Fibroblast of skin of right biceps (primary cell): ENCODE measurements around the gene DYSF.

ENCODE experiments used
- DNase-seq: peaks from one replicate; pipeline ENCODE4 v3.0.0-alpha.2; 2013

The DYSF gene

GRCh38 chr2:71681626-71682025, 228.3 kb downstream of the DYSF start:
- DNase-seq, result no peak

DNA sequence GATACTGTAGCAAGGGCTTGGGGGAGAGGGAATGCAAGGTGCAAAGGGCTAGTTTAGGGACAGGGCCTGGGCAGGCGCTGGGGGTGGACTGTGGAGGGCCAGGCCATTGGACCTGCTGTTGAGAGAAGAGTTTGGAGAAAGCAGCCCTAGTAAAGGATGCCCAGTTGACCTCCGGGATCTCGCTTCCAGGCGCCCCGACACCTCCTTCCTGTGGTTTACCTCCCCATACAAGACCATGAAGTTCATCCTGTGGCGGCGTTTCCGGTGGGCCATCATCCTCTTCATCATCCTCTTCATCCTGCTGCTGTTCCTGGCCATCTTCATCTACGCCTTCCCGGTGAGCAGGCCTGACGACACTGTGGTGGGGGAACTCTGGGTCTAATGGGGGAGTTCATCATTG, 229.0 kb downstream of the DYSF start:
- no peak for DNase-seq

GRCh38 chr2:71683070-71683469, 229.7 kb downstream of the DYSF start:
- DNase-seq, result no peak

GRCh38 chr2:71683666-71684065, 230.3 kb downstream of the DYSF start:
- DNase-seq, result no peak

DNA sequence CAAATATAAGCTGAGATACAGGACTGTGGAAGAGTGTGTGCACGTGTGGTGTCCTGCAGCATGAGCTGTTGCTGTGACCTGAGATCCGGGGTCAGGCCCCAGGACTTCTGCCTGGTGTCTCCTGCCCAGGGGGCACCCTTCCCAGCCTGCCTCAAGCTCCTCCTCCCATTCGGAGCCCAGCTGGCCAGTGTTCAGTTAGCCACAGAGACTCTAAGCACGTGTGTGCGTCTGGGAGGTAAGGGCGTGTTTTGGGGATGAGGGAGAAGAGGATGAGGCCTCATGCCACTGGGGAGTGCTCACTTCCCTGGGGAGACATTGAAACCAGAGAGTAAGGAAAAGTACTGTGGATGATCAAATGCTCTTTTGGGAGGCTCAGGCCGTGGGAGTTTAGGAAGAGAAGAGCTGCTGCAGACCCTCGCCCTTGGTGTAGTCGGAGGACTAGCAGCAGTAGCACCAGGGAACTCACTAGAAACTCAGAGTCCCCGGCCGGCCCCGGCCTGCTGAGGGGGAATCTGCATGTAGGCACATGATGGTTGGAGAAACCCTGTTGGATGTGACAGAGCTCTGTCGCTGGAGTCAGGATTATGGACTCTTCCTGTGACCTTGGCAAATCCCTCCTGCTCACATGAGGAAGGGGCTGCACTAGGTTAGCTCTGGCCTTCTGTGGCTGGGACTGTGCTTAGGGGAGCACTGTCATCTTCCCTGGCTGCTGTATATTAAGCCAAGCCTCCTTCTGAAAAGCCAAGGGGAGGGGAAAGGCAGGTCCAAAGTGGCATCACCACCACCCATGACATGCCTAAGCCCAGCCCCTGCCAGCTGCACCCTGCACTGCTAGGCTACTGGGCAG, 231.1 kb downstream of the DYSF start:
- no peak for DNase-seq

DNA sequence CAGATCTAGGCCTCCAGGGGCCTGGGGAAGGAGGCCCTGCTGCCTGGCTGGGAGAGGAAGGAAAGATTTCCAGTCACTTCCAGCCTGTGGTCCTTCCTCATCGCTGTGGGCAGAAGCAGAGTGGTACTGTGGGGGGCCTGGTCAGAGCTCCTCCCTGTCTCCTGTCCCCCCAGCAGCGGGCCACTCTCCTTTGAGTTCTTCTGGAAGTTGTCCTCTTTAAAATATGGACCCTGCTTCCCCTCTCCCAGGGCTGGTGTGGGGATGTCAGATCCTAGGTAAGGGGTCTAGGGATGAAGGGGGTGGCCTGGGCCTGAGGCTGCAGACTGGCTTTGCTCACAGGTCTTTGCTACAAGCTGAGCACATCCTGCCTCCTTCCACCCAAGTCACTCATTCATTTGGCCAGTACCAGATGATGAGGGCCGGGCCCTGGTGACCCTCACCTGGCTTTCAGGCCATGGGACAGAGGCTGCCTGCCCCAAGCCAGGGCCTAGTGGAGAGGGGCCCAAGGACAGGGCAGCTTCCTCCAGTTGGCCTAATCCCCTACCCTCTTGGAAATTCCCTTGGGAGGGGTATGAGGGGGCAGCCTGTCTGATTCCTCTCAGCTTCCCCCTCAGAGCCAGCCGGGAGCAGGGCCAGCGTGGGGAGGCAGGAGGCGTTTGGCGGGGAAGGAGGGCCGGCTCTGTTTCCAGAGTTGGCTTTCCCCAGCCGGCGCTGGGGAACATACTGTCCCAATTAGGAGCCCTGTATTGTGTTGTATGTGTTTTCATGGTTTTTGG, 231.9 kb downstream of the DYSF start:
- DNase-seq, result no peak

- no peak for DNase-seq
Observed at GRCh38 chr2:71685941-71686611, 232.7 kb downstream of the DYSF start.

DNA sequence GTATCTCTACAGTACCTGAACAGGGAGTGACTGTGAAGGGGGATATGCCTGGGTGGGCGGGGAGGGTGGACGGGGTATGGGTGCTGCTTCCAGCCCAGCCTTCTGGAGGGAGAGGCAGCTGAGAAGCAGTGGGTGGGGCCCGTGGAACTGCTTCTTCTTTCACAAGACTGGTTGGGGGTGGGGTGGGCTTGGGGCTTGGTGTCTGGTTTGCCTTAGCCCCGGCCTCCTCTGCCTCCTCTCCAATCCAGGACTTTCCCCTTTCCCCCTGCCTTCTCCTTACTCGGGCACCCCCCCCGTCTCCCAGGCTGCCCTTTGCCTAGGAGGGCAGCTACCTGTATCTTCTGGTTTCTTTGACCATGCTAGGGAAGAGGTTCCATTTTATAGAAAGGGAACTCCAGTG, 233.4 kb downstream of the DYSF start:
- DNase-seq, result no peak

DNA sequence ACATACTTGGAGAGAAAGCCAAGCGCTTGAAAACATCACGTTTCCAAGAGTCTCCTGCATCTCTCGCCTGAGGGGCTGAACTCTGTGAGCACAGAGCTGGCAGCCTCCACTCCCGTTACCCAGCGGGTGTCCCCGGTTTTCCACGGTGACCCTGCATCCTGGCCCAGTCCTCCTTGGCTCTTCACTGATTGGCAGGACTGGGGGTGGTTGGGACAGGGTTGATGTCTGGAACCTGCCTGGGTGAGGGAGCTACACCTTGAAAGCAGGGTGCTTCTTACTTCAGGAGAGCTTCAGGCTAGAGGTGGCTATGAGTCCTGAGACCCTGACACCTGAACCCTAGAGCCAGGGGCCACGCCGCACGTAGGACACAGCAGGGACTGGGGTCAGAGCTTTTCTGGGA, 234.1 kb downstream of the DYSF start:
- no peak for DNase-seq

- DNase-seq, result no peak
Observed at GRCh38 chr2:71688530-71688929, 235.2 kb downstream of the DYSF start.

GRCh38 chr2:71689393-71689792, 236.0 kb downstream of the DYSF start:
- DNase-seq, result no peak

GRCh38 chr2:71689968-71690834, 236.8 kb downstream of the DYSF start:
- DNase-seq, result no peak

DNA sequence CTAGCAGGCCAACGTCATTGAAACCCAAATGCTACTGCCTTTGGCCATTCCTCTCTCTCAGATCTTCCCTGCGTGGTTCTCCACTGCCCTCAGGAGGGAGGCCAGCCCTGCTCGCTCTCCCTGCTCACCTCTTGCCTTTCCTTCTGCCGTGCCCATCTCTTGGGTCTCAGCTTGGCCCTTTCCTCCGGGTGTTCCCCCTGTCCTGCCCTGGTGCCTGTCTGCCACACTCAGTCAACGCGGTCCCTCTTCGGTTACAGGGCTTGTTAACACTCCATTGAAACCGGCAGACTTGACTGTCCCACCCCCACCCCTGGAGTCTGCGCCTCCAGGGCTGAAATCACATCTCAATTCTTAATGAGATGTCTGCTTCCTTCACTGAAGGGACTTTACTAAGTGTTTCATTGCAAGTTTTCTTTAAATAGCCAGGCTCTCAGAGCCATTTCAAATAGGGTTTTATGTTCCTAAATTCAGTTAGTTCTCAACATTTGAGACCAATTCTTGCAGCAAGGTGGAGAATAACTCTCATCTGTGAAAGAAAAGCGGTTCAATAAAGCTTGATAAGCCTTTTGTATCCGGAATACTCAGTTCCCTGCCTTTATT, 237.6 kb downstream of the DYSF start:
- no peak for DNase-seq

DNA sequence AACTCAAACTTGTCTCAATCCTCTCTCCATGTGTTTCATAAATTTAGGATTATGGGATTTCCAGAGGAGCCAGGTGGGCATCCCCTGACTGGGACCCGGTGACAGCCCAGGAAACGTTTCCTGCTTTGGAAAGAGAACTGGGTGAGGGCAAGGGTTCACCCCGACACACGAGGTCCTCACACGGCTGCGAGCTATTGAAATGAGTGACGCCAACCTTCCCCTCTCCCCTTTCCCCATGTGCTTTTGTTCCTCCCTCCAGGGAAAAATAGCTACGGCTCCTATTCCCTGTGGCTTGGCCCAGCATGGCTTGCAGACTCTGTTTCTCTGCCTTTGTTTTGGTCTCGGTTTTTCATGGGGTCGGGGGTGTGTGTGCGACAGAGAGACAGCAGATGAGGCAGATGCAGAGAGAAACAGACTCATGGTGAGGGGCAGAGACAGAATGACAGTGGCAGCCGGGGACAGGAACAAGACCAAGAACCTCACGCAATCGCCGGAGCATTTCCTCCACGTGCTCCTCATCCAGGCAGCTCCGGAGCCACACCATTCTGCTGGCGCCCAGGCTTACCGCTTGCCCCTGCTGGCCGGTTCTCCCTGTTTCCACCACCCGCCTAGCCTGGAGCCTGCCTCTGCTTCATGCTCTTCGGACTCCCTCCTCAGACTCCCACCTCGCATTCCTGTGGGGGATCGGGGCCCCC, 238.5 kb downstream of the DYSF start:
- peak; percentile 50 for DNase-seq

DNA sequence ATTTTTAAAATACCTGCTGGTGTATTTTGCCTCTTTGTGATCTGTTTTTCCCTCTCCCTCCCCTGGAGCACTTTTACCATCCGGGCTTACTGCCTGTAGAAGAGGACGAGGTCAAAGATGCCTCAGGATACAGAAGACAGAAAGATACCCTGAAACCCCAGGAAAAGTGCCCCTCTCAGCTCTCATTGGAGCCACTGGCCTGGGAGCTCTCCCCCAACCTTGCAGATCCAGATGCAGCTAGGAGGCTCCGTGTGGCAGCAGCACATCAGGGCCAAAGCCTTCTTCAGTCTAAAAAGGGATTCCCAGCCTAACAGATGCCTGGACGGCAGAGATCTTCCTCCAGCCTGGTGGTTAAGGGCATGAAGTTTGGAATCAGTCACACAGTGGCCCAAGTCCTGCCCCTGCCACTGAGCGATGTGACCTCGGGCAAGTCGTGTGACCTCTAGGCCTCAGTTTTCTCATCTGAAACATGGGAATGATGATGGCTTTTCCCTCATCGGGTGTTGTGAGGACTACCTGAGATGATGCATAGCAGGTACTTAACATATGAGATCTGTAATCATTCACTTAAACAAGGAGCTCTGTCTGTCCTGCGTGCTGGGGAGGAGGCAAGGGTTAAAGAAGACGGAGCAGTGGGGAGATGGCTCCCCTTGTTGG, 239.4 kb downstream of the DYSF start:
- no peak for DNase-seq

- peak; percentile 21 for DNase-seq
Observed at GRCh38 chr2:71693286-71694270, 240.2 kb downstream of the DYSF start.

DNA sequence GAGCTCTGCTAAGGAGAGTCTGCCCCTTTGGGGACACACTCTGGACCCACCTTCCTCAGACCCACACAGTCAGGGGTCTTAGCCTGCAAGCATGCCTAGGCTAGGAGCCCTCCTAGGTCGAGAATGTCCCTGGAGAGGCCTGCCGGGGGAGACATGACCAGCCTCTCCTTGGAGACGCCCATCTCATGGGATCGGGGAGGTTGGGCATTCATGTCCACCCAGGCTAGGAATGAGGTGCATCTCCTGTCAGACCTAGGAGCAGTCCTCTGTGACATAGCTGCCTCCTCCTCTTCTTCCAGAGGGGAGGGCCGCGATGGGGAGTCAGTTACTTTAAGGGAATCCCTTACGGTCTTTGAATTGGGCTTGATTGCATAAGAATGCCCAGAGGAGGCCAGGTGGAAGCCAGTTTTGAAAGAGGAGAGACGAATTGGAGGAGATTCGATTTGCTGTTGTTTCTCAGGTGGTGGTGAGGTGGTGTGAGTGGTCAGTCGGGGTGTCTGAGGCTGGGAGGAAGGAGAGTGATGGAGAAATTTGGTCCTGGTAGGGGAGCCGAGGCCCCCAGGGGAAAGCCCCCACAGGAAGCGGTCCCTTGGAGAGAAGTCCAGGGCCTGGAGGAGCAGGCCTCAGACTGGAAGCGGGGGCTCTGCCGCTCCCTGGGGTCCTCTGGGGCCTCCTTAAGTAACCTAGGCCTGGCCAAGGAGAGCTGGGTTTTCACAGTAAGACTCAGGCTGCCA, 241.3 kb downstream of the DYSF start:
- no peak for DNase-seq

DNA sequence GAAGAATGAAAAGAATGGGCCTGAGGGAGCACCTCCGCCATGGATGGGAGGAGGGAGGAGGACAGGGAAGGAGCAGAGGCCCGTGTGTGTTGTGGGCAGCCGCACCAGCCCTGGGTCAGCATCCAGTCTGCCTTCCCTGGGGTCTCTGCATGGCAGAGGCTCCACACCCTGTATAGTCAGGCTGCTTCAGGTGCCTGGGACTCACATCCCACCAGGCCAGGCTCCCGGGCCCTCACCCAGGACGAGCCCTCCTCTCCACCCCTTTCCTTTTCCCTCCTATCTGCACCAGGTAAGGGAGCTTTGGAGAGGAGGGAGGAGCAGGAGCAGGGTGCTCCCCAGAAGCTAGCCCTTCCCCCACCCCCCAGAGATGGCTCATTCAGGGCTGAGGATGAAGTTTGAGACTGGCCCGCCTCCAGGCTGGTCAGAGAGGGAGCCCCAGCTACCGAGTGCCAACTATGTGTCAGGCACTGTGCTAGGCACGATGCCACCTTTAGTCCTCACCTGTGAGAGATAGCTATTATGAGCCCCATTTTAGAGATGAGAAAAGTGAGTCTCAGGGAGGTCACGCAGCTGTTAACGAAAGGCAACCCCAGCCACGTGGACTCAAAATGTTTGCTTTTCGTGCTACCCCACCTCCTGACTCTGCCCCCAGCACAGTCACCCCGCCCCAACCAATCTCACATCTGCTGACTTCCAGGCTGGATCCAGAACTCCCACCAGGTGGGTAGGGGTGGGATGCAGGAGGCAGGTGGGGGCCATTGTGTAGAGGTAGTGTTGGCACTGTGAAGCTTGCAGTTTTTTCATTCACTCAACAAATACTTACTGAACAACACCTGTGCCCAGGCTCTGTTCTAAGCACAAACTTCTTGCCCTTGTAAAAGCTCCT, 242.1 kb downstream of the DYSF start:
- DNase-seq, result no peak
